Brain pericyte (primary cell): ENCODE measurements around the gene SYT13.

Source experiments
- DNase-seq: peaks from one replicate; pipeline ENCODE4 v3.0.0-alpha.2; 2012; ENCODE audit warnings: low read depth, low spot score

Gene SYT13

DNA sequence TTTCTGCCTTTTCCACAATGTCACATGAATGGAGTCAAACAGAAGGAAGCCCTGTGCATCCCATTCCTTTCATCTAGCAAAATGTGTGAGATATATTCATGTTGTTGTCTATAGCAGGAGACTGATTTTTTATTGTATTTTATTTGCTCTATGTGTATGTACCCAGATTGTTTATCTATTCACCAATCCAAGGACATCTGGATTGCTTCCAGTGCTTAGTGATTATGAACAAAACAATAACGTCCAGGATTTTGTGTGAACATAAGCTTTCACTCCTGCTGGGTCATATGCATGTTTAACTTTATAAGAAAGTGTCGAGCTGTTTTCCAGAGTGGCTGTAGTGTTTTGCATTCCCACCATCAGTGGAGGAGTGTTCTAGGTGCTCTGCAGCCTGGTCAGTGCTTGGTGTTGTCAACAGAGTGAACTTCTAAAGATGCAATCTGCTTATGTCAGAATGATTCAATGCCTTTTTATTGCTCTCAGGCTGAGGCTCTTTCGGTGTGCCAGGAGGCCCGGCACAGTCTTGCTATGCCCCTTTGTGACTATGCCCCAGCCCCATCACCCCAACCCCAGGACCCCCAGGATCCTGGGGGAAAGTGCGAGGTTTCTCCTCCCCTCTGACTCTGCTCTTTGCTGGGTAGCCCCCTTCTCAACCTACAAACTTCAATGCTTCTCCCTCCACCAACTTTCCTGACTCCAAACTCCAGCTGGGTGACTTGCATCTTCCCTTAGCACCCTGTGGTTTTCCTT is 19.9 kb upstream of the SYT13 start:
- no peak for DNase-seq

DNA sequence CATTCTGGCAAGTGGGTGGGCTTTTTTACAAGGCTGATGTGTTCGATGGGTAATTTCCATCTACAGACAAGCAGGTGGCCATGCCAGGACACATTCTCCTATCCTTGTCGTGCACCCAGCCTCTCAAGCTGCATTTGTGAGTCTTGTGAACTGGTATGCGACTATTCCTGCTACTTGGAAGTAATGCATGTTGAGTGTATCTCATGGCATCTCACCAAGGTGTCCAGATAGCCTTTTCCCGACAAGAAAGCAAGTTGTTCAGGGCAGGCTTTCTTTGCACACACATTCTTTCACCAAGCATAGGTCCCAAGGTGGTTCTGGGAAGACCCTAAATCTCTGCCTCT is 18.8 kb upstream of the SYT13 start:
- DNase-seq = no peak

DNA sequence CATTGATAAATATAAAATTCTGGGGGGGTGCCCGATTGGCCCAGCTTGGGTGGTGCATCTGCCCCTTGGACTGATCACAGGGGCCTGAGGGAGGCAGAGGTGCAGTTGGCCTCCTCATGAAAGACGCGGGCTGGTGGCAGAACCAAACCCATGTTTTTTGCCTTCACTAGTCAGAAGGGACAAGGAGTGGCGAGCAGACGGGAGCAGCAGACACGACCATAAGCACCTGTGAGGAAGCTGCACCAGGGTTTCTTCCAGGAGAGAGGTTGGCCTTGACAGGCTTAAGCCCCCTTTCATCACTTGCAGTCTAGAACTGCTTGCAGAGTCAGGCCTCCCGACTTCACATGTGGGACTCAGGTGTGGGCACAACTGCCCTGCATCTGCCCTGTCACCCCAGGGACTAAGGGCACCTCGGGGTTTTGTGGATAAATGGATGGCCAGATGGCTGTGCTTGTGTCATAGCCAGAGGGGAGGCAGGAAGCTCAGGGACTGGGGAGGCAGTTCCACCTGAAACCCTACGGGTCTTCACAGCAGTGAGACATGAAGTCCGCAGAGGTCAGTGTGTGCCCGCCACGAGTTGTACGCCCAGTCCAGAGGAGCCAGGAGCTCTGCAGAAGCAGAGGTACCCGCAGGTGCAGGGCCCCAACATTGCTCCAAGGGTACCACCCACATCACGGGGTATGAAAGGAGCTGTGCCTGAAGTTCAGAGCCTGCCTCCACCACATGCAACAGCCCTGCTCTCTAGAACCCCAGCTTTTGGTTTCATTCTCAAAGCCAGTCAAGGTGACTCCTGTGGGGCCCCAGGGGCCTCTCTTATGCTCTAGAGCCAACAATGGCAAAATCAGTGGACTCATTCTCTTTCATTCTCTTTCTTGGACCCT is 18.2 kb upstream of the SYT13 start:
- DNase-seq = no peak

DNA sequence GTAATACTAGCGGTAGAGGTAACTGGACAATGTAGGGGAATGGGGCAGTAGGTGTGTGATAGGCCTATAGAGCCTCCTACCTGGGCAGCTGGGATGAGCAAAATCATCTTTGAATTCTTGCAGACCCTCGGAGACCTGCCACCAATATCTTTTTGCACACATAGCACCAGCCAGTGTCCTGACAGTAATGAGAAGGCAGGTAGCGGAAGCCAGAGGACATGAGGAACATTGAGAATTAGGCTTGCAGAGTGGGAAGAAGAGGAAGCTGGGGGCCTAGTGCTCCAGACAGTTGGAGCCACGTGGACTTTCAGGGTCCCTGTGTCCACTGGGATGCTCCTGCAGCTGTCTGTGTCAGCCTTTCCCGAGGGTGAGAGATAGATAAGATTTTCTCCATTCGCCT is 17.2 kb upstream of the SYT13 start:
- no peak for DNase-seq

DNA sequence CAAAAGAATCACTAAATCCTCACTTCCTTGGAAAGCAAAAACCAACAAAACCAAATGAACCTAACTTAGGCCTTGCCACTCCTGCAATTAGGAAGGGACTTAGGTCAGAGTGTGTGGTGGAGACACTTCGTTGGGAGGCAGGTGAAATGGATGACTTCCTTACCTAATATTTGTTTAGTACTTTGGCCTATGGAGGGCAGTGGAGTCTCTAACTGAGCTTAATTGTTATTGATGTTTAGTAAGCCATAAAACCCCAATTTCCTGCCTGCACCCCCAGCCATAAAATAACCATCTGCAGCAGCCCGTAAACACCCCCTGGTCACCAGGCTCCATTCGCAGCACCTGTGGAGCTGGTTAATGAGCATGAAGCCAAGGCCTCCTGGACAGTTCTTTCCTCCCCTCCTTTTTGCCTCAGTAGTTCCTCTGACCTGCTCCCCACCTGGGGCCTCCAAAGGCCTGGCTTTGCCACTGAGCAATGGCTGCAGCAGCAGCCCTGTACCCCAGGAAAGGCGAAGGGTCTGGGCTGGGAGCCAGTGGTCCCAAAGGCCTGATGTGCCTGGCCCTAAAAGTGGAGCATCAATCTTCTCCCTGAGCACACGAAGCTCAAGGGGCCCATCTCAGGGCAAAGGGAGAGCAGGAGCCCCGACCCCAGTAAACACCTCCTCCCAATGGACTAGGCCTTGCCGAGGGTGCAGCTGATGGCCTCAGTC is 15.6 kb upstream of the SYT13 start:
- no peak for DNase-seq

DNA sequence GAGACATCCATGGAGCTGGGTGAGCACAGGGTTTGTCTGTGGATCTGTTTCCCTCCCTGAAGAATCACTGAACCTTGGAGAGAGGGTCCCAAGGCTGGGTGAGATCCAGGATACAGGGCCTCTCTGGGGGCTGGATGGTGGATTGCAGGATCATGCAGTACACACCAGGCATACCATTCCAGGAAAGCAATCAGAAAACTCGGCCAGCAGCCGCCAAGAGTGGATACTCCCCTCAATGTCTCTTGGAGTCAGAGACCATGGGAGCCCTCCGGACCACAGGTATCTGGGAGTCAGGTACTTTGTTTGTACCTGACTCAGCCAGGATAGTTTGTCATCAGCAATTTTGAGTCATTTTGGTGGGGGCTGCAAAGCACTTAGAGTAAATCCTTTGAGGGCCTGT is 14.6 kb upstream of the SYT13 start:
- no peak for DNase-seq

DNA sequence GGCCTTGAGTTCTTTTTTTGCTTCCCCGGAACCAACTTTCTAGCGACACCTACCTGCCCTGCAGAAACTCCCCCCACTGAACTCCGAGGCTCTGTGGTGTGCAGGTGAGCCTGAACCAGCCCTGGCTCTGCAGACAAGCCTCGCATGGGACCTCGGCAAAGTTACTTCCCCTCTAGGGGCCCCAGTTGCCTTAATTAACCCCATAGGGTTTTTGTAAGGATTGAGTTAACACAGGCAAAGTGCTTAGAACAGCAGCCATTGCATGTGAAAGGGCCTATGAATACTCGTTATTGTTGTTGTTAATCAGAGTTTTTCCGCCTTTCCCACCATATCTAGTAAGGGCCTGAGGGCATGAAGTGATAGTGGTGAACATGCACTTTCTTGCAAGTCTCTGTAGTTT is 12.6 kb upstream of the SYT13 start:
- no peak for DNase-seq

DNA sequence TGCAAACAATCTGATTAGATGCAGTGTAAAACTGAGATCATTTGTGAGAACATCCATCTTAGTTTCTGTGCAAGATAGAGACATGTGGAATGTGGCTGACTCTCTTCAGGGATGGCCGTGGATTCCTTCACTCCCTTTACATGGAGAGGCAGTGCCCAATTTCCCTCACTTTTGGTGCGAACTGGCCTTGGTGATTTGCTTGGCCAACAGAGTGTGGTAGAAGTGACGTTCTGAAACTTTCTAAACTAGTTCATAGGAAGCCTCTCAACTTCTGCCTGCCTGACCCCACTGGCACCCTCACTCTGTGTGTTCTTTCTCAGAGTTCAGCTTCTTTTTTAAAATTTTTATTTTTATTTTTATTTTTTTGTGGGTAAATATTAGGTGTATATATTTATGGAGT is 9.9 kb upstream of the SYT13 start:
- DNase-seq = no peak

DNA sequence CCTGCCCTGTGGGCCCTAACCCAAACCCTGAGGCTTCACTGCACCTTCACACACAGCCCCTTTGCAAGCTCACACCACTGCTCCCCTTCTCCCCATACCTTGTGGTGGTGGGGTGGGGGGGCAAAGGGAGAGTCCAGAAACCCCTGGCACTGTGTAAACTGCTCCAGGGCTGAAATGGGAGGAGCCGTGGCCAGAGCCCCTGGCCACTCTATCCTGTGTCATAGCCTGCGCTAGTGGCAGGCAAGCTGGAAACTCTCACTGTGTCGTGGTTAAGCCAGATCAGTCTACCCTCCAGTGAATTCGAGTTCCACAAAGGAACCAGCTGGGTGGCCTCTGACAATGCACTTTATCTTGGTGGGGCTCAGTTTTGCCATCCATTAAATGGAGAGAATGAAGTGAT is 8.4 kb upstream of the SYT13 start:
- no peak for DNase-seq

DNA sequence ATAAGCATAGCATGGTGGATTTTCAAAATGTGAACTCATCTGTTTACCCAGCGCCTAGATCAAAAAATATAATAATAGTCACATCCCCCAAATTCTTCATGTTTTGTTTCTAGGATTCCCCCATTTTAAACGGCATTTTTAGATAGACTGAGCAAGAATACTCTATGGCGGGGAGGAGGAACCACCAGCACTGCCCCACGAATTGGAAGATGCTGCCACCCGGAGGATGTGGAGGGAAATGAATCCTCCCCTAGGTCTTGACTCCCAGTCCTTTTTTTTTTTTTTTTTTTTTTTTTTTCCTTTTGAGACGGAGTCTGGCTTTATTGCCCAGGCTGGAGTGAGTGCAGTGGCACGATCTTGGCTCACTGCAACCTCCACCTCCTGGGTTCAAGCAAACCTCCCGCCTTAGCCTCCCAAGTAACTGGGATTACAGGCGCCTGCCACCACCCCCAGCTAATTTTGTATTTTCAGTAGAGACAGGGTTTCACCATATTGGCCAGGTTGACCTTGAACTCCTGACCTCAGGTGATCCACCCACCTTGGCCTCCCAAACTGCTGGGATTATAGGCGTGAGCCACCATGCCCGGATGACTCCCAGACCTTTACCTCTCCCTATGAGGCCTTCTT is 7.5 kb upstream of the SYT13 start:
- peak; percentile 20 for DNase-seq

DNA sequence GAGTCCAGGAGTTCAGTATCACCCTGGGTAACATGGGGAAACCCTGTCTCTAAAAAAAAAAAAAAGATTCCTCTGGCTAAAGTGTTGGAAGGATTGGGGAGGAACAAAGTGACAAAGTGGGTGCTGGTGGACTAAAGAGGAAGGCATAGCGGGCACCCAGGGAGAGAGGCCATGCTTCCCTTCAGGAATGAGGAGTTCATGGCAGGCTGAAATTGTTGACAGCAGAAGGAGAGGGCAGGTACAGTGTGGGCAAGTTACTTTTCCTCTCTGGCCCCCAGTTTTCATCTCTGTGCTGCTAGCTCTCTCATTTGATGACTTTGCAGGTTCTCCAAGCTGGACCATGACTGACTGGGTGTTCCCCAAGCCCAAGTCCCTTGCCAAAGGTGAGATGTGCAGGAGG is 4.4 kb upstream of the SYT13 start:
- no peak for DNase-seq

DNA sequence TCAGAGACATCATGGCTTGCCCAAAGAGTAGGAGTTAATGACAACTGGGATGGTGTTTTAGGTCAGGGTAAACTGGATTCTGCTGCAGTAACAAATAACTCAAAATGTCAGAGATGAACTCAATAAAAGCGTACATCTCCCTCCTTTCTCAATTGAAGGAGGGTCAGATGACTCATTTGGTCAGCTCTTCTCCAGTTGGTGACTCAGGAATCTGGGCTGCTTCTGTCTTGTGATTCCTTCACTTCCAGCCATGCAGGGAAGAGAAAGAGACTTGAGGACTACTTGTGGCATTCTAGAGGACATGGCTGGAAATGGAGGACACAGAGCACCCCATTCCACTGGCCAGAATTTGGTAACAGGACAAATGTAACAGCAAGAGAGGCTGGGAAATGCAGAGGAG is 3.2 kb upstream of the SYT13 start:
- no peak for DNase-seq

DNA sequence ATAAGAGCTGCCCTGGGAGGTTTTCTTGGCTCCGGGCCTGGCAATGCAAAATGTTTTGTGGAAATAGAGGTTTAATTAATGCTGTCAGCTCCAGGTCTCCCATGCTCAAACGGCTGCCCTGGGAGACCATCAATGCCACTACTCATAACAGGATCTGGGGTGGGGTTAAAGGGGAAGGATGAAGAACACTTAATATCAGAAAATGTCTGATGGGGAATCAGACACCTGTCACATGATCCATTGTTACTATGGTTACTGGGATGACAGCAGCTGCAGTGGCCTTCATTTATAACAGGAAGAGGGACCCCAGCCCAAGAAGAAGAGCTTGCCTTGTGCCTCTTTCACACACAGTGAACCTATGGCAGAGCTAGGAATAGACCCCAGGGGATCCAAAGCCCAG is 2.2 kb upstream of the SYT13 start:
- no peak for DNase-seq

DNA sequence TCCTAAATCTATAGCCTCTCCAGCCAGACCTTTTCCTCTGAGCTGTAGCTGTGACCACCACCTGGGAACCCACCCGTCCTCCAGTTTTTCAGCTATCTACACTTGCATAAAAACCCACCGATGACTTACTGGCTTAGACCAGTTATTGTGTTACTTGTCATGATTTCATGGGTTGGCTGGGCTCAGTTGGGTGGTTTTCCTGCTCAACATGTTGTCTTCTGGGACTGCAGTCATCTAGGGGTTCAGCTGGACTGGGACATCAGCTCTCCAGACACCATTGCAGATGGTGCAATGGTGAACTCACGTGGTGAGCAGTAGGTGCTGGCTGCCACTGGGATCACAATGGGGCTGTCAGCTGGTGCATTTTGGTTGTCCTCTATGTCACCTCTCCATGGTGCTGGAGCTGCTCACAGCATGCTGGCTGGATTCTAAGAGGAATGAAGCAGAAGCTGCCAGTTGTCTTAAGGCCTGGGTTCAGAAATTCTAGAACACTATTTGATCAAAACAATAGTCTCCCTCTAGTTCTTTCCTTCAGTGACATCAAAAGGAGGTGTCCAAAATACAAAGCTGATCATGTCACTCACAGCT is 1.3 kb upstream of the SYT13 start:
- no peak for DNase-seq

DNA sequence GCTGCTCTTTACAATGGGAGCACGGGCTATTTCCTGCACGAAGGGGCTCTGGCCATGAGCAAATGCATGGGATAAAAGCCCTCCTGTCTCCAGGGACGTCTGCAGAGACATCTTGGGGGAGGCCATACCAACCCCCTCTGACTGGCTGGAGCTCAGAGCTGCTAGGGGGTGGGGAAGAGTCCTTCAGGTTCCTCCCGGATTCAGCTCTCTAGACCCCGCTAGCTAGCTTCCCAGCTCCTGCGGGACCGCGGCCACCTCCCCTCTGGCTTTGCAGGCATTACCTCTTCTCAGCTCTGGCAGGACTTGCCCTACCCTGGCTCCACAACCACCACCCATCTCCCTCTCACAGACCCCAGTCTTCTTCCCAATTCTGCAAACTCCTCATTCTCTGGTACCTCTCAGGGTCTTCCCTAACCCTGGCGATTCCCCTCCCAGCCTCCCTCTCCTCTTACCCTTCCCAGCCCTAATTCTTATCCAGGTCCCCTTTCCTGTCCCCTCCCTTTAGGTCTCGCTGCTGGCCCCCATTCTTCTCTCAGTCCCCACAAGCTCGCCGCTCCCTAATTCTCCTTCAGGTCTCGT is 802 bp downstream of the SYT13 start:
- no peak for DNase-seq

DNA sequence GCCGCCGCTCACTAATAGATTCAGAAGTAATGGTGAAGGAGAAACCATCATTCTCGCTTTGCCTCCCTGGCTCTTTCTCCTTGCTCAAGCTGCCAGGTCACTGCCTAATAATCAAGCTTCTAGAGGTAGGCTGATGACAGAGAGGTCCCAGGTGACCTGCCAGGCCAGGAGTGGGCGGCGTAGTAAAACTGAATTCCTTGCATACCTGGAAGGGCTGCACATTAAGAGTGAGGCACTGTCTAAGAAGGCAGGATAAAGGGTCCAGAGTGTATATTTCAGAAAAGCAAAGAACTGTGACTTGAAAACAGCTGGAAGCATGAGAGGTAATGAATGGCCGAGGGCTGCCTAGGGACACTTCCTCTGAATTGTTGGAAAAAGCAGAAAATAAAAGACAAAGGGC is 4.1 kb downstream of the SYT13 start:
- no peak for DNase-seq

DNA sequence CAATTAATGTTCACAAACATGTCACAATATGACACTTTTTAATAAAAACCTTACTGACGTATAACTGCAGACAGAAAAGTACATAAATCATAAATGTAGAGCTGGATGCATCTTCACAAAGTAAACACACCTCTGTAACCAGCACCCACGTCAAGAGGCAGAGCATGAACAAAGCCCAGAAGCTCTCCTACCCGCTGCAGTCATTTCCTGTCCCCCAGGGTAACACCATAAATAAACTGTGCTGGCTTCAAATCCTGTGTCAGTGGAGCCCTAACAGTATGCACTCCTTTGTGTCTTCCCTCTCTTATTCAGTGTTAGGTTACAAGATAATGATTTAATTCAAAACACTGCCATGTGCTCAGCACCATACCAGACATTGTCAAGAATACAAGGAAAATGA is 5.7 kb downstream of the SYT13 start:
- no peak for DNase-seq

DNA sequence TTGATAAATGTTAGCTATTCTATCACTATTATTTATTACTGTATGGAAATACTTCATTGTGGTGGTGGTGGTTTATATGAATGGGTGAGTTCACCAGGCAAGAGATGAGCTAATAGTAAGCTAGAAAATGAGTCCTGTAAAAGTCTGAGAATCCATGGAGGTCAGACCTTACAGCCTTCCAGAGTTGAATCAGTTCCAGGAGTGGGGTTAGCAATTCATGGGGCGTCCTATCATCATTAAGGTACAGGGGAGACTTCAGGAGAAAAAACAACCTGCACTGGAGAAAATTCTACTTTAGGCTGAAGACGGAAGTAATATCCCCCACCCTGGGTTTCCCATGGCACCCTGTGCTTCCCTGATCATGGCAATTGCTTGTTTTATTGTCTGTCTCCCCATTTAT is 6.5 kb downstream of the SYT13 start:
- no peak for DNase-seq

DNA sequence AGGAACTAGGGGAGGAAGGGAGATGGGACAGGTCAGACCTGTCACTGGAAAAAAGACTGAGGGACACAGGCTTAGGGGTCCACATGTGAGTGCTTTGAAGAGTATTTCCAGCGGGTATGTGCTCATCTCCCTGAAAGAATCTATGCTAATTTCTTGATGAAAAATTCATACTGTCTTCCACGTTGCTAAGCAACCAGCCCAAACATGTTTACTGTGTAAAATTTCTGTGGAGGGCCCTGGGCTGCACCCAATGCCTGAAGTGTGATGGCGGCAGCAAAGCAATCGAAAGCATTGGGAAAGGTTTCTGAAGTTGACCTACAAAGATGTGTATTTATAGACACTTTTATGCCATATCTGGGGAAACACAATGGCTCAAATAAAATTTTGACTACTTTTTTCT is 7.4 kb downstream of the SYT13 start:
- no peak for DNase-seq

DNA sequence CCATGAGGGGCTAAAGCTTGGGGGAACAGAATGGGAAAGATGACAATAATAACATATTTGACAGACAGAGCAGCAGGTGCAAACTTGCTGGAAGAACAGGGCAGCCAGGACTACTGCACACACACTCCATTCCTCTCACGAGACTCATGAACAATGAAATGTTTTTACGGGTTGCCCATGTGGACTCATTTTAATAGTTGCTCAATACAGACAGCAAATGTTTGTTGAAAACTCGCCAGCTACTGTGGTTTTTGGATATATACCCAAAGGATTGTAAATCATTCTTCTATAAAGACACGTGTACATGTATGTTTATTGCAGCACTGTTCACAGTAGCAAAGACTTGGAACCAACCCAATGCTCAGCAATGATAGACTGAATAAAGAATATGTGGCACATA is 10.3 kb downstream of the SYT13 start:
- DNase-seq = no peak

DNA sequence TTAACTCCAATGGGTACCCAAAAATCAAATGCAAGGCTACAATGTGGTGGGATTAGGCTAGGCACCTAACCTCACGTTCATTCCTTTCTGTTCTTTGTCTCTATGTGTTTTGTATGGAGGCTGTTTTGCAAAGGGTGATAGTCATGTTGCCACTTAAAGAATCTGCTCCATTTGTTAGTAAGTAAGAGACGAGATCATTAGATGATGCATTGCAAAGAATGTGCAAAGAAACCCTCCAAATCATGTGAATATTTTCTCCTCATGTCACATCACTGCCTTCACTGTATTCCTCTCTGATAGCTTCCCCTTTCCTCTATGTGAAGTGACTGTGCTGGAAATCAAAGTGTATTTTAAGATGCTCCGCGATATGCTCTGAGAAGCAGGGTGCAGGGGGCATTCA is 11.9 kb downstream of the SYT13 start:
- DNase-seq = no peak

DNA sequence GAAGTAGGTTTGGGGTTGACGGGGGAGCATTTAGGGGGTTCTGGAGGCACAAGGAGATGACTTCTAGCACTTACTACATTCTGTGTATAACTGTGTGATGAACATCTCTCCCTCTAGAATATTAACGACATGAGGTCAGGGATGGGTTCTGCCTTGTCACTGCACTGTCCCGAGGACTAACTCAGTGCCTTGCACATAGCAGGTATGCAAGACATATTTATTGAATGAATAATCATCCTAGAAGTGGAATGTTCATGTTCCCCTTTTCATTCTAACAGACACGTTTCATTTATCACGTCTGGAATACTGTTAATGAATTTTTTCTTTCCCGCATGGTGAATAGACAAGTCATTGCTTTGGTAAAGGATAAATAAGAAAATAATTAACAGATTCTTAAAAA is 12.6 kb downstream of the SYT13 start:
- DNase-seq = no peak
